ENCODE results near the gene BLVRB. TPM values are rescaled to one million over a fixed set of nuclear protein-coding genes. Genes with fewer than 3 reads are reported as not detected.

BLVRB gene
- total and polyA plus RNA-seq, 10 of the 15 experiments (the other 5 are each of a cell fraction or from before 2014, with no cell fraction given): 6.3 to 53.3 (median 27.8) TPM

DNA sequence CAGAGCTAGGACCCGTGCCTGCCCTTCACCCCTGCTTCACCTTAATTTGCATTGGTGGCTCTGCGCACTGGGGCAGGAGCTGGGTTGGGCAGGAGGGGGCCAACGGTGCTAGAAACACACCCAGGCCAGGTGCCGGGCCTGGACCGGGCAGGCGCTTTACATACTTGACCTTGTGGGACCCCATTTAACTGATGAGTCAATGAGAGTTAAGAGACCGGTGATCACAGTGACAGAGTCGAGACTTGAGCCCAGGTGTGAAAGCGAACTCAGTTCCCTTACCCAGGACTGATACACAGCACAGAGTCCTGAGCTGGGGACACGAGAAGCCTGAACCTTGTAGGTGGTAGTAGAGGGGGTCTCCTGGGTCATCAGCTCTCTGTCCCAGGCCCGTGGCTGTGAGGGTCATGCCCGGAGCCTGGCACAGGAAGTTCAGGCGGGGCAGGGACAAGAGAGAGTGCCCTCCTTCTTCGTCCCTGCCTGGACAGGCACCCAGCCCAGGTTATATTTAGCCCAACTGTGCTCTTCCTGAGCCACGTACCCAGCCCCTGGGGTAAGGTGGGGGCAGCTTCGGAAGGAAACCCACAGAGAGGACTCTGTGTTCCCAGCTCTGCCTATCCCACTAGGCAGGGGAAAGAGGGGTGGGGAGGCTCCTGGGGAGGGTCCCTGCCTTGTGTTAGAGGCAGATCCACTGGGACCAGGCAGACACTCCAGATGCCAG, 54.3 kb downstream of the BLVRB start:
- Histone ChIP-seq H4K20me1 (ENCODE audit: control insufficient read depth, insufficient read depth) (no peaks in the 10 kb centered on the region), H3K27ac (ENCODE audit: control insufficient read depth, insufficient read depth) (peak overlapping the region; percentile 78), H3K27me3 (replicated peaks in 1 of 2; ENCODE audit: control insufficient read depth in 2 of 2, insufficient read depth in 2 of 2, low read length in 1 of 2) (no peaks in the 10 kb centered on the region), H3K4me3 (no peak overlapping the region), H3K9ac (ENCODE audit: control insufficient read depth, insufficient read depth, low read length) (peak overlapping the region; percentile 68), H3K4me1 (ENCODE audit: control insufficient read depth, insufficient read depth, low read length) (peaks cover 42% of the 10 kb centered on the region), H3K36me3 (ENCODE audit: control insufficient read depth in 2 of 2, insufficient read depth in 2 of 2, low read length in 1 of 2) (no peaks in the 10 kb centered on the region), H3K9me3 (replicated peaks; ENCODE audit: control insufficient read depth, insufficient read depth, low read length) (no peaks in the 10 kb centered on the region), H2AFZ (ENCODE audit: control insufficient read depth, low read depth, low read length) (peak overlapping the region; percentile 94), H3K79me2 (ENCODE audit: control insufficient read depth, insufficient read depth, low read length) (no peaks in the 10 kb centered on the region), H3K4me2 (ENCODE audit: control insufficient read depth, insufficient read depth) (peak overlapping the region; percentile 82)
- POLR2A ChIA-PET: interaction anchor here (0.7 to 2.6 kb wide), 6 partner anchors 9 to 153 kb away, joined by 3 to 8 read pairs (median 6); partner anchors contain the start of gene SERTAD1
- WGBS (ENCODE audit: insufficient coverage, insufficient replicate concordance, low lambda C conversion rate, missing lambda C conversion rate): 4% methylated on average over 16 of the region's 16 CpGs
- SMC1A ChIA-PET (ENCODE audit: uncharacterized antibody, unreplicated experiment): interaction anchor here (1.1 to 2.0 kb wide), 4 partner anchors 9 to 106 kb away, joined by 3 to 9 read pairs (median 3); no protein-coding TSS in a partner anchor
- intact Hi-C loops (cut with micrococcal nuclease; ENCODE audit: unreplicated experiment): no loop called here
- RAD21 ChIA-PET (ENCODE audit: unreplicated experiment): interaction anchor here (1.6 to 3.2 kb wide), 2 partner anchors 10 to 107 kb away, joined by 4 to 12 read pairs; no protein-coding TSS in a partner anchor
- FAIRE-seq (peak; percentile 23), DNase-seq (ENCODE audit: low read depth, low spot score) (no peak), ATAC-seq (peak; percentile 68)
- CTCF ChIA-PET: interaction anchor here (1.0 to 4.5 kb wide), 4 partner anchors 9 to 106 kb away, joined by 3 to 43 read pairs (median 4); no protein-coding TSS in a partner anchor
- in situ Hi-C loops (cut with MboI): no loop called here
- TF ChIP-seq NBN (IDR thresholded peaks at IDR 0.05) (no peak), BCL11A (IDR thresholded peaks at IDR 0.05; ENCODE audit: low read depth, low read length) (no peak), GABPA (IDR thresholded peaks at IDR 0.05; ENCODE audit: low read depth) (no peak), ZNF687 (IDR thresholded peaks at IDR 0.05) (peak; percentile 50; the same call in 1 of the 2 replicates), CREM (IDR thresholded peaks at IDR 0.05; ENCODE audit: low read depth) (no peak), IKZF1 (conservative IDR thresholded peaks at IDR 0.05) (0 out of 2 replicates have a peak, but pooled peaks have one; percentile 27), POU2F2 (IDR thresholded peaks at IDR 0.05; ENCODE audit: borderline replicate concordance, low read depth, low read length) (0 out of 3 replicates have a peak, but pooled peaks have one; percentile 30), EED (IDR thresholded peaks at IDR 0.05; ENCODE audit: low read depth) (peak; percentile 43), POLR2A (IDR thresholded peaks at IDR 0.05; ENCODE audit: low read depth, low read length) (peak; percentile 49; the same call in 1 of the 2 replicates), NR2F1 (conservative IDR thresholded peaks at IDR 0.05) (peak; percentile 59)
- BruUV-seq (replicated peaks): no TSS peak

Measured in GM12878 (cell line).